Activated gamma-delta T cell (primary cell): ENCODE results near the gene INPP5F.
A peak's percentile ranks its signal among the peaks of the same experiment; 100 is the strongest.

Source experiments
- DNase-seq: peaks from one replicate; lab custom pipeline; 2025; lab: John Stamatoyannopoulos, UW

Gene INPP5F

DNA sequence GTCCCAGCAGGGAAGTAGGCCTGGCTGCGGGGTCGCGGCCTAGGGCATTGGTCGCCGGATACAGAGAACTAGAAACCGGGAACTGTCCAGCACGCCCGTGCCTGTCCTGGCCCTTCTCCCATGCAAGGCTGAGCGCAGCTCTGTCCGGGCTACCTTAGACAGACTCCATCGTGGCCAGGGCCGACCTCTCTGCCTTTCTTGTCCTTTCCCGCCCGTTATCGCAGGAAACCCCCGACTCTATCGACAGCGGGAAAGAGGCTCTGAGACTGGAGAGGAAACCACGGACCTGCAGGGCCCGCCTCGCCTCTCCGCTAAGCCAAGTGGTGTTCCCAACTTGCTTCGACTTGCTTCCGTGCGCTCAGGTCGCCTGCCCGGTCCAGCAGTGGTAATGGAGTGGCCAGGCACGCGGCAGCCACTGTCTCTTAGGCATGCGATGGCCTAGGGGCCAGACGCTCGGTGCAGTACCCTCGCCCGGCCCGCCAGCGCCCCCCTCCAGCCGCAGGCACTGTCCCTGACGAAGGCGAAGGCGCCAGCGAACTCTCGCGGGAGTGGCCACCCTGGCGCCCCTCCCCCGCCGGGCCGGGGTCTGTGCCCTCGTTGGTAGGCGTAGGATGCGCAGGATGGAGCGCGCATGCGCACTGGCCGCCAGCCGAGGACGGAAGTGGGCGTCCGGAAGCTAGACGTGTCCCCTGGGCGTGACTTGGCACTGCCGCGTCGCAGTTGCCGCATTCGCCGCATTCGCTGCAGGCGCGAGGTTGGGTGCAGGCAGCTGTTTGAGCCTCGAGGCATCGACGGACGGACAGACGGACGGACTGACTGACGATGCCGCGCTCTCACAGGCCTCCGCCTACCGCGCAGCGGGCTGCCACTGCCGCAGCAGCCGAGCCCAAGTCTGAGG, 92.4 kb downstream of the INPP5F start:
- peak; percentile 8 for DNase-seq

GRCh38 chr10:119818889-119819270, 93.0 kb downstream of the INPP5F start:
- no peak for DNase-seq

DNA sequence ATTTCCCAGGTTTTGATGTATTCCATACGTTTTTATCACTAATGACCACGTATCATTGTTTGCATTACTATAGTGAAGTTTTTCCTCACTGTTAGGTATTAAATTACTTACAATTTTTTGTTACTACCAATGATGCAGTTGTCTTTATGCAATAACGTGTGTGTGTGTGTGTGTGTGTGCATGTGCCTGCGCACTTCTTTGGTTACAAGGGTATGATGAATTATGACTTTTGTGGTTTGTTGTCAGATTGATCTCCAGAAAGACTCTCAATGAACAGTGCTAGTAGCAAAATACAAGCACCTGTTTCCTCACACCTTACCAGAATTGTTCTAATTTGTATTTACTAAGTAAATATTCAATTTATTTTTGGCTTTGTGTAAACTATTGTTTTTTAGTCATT, 95.3 kb downstream of the INPP5F start:
- no peak for DNase-seq

DNA sequence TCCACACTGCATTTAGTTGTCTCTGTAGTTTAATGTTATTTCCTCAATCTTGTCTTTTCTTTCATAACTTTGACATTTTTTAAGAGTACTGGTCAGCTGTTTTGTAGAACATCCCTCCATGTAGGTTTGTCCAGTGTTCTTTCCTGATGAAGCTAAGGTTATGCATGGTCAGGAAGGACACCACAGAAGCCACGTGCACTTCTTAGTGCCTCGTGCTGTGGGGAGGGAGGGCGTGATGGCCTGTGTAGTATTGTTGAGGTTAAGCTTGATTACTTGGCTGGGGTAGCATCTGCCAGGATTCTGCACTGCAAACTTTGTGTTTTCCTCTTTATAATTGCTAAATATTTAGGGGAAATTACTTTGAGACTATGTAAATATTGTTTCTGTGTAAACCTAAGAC, 98.4 kb downstream of the INPP5F start:
- no peak for DNase-seq

DNA sequence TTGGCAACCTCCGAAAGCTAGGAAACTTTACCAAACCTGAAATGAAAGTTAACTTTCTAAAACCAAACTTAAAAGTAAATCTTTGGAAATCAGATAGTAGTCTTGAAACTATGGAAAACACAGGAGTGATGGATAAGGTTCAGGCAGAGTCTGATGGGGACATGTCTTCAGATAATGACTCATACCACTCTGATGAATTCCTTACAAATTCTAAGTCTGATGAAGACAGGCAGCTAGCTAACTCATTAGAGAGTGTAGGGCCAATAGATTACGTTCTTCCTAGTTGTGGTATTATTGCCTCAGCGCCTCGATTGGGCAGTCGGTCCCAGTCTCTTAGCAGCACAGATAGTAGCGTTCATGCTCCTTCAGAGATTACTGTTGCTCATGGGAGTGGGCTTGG, 100.9 kb downstream of the INPP5F start:
- DNase-seq = no peak

- no peak for DNase-seq
Measured at GRCh38 chr10:119827430-119827829, 101.6 kb downstream of the INPP5F start.

GRCh38 chr10:119829429-119829828, 103.6 kb downstream of the INPP5F start:
- DNase-seq = no peak

DNA sequence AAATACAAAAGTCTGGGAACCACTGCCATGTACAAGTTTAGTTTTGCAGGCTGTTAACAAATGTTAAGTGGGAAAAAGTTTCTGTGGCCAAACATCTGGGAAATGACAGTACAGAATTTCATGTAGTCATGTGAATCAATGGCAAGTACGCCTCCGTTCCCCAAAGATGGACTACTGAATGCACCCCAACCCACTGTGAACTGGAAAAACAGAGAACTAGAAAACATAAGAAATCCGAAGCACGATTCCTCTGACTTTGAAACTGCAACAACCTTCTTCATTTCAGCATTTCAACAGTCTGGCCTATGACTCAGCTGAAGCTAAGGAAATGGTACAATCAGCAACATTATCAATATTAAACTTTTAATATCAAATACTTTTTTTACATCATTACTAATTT, 105.0 kb downstream of the INPP5F start:
- DNase-seq = no peak

DNA sequence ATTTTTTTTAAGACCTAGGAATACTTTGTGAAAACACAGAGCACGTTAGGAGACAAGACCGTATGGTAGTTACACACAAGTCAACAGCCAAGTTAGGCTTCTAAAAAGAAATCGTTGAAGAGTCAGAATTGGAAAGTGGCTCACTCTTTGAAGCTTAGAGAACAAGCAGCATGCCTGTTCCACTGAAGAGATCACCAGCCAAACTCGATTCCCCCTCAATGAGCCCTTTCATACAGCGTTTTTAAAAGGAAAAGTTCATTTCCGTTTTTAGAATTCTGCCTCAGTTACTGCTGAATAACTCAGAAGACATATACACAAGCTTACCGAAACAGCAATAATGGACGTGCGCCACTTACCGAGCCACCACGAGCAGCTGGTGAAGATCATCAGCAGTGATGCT, 105.8 kb downstream of the INPP5F start:
- DNase-seq = no peak

DNA sequence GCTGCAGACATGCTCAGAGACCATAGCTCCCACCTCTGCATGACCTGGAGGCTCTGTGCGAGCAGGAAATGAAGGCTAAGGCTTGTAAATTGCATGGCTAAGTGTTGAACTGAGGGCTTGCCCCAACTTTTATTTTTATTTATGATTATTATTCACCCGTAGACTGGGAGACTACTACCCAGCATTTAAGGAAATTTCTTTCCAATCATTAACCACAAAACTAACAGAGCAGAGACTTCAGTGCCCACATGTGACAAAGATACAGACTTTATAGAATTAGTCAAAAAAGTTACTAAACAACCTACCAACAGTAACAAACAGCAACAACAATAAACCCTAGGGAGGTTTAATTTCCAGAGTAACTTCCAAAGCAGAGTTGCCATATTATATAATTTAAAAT, 107.1 kb downstream of the INPP5F start:
- no peak for DNase-seq

- no peak for DNase-seq
Measured at GRCh38 chr10:119834188-119834587, 108.3 kb downstream of the INPP5F start.

GRCh38 chr10:119845656-119846055, 119.8 kb downstream of the INPP5F start:
- no peak for DNase-seq

DNA sequence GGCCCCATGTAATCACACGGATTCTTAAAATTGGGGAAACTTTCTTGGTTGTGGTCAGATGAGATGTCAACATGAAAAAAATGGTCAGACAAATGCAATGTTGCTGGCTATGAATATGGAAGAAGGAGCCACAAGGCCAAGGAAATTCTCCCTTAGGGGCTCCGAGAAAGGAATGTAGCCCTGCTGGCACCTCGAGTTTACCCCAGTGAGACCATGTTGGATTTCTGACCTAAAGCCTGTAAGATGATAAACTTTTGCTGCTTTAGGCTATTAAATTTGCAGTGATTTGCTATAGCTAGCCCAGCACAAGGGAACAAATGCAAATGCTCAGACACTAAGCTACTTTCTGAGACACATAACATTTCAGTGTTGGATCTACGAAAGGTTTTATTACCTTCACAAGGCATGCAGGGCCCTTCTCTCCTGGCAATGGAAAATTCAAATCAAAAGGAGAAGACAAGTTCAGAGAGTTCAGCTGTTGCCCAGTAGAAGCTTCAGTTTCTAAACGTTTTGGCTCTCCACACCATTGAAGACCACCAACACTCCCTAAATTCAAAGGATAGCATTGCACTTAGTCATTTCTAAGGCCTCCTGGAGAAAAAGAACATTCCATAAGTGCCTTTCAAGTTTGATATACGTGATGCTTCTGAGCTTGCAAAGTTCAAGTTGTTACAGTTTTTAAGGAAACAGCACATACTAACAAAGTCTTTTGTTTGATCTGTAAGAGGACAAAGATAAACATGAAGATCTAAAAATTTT, 123.4 kb downstream of the INPP5F start:
- DNase-seq = no peak

GRCh38 chr10:119849944-119850343, 124.1 kb downstream of the INPP5F start:
- DNase-seq = no peak

DNA sequence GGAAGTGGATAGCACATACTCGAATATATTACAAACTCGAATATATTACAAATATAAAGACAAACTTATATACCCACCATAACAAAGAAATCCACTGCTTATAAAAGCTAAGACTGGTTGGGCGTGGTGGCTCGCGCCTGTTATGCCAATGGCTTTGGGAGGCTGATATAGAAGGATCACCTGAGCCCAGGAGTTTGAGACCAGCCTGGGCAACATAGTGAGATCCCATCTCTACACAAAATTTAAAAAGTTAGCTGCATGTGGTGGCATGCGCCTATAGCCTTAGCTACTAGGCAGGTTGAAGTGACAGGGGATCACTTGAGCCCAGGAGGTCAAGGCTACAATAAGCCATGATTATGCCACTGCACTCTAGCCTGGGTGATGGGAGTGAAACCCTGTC, 126.4 kb downstream of the INPP5F start:
- no peak for DNase-seq

DNA sequence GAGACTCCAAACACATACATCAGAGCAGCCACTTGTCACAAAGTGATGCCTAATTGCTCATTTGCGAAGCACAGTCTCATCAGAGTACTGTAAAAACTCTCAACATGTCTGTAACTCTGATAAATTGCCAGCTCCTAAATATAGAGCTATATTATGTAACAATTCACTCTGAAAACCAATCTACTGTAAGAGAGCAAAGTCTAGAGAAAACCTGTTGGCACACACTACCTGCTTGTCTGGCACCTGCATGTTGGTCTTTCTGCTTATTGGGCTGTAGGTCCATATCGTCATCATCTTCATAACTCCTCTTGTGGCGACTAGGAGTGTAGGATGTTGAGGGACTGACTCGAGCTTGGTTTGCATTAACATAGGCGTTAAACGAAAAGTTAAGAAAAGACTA, 127.0 kb downstream of the INPP5F start:
- DNase-seq = no peak

GRCh38 chr10:119853574-119853973, 127.7 kb downstream of the INPP5F start:
- DNase-seq = no peak

- DNase-seq = no peak
Measured at GRCh38 chr10:119858063-119858462, 132.2 kb downstream of the INPP5F start.

- no peak for DNase-seq
Measured at GRCh38 chr10:119859420-119860258, 133.8 kb downstream of the INPP5F start.

DNA sequence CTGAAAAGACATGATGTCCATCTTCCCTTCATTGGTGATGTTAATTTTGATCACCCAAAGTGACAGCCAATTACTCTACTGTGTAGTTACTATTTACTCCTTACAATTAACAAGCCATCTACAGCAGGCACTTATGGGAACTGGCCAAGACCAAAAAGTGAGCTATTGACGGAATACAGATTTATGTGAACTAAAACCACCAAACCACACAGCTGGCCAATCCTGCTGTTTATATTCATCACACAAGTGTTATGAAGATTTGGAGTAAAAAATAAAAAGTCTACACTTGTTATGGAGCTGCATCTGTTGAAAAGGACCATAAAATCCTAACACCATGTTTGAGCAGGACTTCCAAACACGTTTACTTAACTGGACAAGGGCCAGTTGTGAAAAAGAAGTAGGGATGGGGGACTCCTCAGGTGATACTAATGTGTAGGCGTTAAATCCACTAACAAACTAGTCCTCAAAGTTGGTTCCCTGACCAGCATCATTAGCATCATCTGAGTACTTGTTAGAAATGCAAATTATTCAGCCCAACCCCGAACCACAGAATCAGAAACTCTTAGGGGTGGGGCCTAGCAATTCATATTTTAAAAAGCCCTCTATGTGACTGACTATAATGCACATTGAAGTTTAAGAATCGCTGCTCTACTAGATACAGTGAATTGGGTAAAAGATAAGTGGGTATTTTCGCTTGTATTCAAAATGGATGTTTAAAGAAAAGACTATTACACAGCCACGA, 135.2 kb downstream of the INPP5F start:
- no peak for DNase-seq

- DNase-seq = no peak
Measured at GRCh38 chr10:119862524-119862923, 136.7 kb downstream of the INPP5F start.
